GM21825 (cell line): ENCODE measurements around the gene FHOD3.
"Not testable (repeated sequence)": the region's sequence is repeated elsewhere in the genome, so short reads cannot be mapped to it uniquely, and the experiment has no call there.

ENCODE experiments used
- ATAC-seq: cut with Tn5 transposase; IDR thresholded peaks from one replicate; pipeline ENCODE4 v1.9.1; 2021; ENCODE audit warnings: mild to moderate bottlenecking, moderate library complexity; ENCODE audit not compliant: unreplicated experiment

Gene FHOD3

GRCh38 chr18:36719630-36720029, 422.1 kb downstream of the FHOD3 start:
- ATAC-seq = no peak

GRCh38 chr18:36721351-36721750, 423.8 kb downstream of the FHOD3 start:
- ATAC-seq = not testable (repeated sequence)

- ATAC-seq = no peak
Observed at GRCh38 chr18:36724169-36724568, 426.7 kb downstream of the FHOD3 start.

DNA sequence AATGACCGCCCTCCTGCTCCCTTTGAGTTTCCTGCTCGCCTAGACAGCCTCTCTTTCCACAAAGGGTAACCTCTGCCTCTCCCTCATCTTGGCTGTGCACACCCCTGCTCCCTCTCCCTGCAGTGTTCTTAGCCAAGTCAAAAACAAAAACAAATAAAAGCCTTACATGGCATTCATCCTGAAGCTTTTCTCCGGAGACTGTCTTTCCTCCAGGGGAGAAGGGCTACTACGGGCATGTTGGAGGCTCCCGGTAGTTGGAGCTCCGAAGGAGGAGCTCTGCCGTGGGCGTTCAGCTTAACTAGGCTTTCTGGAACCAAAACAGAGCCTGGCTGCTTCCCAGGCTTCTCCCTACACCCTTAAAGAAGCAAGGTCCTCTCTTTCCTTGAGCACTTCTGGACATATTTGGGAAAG, 427.1 kb downstream of the FHOD3 start:
- ATAC-seq = no peak

GRCh38 chr18:36728345-36728744, 430.8 kb downstream of the FHOD3 start:
- no peak for ATAC-seq

DNA sequence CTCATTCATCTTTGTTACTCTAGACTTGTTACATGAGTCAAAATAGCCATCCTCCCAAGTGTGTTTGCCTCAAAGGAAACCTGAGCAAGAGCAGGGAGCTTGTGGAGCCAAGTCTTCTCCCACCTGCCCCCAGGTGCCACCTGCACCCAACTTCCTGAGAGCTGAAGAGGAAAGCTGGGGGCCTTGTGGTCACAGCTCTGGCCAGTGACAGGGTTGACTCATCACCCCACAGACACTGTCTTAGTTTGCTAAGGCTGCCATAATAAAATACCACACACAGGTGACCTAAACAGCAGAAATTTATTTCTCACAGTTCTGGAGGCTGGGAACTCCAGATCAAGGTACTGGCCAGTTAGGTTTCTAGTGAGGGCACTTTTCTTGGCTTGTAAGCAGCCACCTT, 431.7 kb downstream of the FHOD3 start:
- no peak for ATAC-seq

- ATAC-seq = no peak
Observed at GRCh38 chr18:36732264-36732663, 434.8 kb downstream of the FHOD3 start.

- no peak for ATAC-seq
Observed at GRCh38 chr18:36733150-36733549, 435.6 kb downstream of the FHOD3 start.

DNA sequence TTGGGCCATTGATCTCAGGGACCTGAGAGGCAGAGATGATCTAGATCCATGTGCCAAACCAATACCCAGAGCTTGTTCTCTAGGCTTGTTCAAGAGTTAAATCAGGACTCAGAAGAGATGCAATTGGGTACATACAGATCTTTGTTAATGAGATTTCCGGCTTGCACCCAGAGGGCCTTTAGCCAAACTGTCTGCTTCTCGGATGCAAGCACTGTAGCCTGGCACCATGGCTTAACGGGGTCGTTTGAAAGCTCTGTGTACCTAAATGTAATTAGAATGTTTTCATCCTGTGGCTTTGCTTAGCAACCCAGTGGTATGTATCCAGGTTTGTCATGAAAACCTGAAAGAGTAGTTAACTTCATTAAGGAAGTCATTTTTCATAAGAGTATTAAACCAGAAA, 437.1 kb downstream of the FHOD3 start:
- ATAC-seq = no peak

GRCh38 chr18:36735130-36735529, 437.6 kb downstream of the FHOD3 start:
- no peak for ATAC-seq

GRCh38 chr18:36736094-36736493, 438.6 kb downstream of the FHOD3 start:
- no peak for ATAC-seq

GRCh38 chr18:36737316-36737715, 439.8 kb downstream of the FHOD3 start:
- ATAC-seq = no peak

DNA sequence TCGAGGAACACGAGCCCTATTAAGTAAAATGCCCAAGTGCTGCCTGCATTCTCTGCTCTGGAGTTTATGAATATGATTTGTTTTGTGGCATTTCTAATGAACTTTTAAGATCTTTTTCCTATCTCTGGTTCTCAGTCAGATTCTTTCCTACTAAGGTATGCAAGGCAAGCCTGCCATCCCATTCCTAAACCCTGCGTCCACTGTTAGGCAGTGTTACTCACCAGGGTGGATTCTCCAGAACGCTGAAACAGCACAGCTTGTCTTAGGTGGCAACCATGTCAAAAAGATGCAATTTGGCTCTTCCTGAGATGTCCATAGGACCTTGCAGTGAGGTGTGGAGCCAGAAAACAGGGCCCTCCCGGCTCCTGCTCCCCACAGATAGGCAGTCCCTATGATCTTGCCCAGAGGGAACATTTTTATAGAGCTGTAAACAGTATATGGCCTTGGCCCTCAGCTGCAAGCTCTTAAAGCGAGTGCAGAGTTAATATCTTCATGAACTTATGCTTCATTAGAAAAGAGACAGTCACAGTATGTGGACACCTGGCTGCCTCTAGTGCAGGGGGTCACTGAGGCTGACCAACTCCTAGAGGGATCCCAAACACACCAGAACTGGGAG, 446.9 kb downstream of the FHOD3 start:
- no peak for ATAC-seq

DNA sequence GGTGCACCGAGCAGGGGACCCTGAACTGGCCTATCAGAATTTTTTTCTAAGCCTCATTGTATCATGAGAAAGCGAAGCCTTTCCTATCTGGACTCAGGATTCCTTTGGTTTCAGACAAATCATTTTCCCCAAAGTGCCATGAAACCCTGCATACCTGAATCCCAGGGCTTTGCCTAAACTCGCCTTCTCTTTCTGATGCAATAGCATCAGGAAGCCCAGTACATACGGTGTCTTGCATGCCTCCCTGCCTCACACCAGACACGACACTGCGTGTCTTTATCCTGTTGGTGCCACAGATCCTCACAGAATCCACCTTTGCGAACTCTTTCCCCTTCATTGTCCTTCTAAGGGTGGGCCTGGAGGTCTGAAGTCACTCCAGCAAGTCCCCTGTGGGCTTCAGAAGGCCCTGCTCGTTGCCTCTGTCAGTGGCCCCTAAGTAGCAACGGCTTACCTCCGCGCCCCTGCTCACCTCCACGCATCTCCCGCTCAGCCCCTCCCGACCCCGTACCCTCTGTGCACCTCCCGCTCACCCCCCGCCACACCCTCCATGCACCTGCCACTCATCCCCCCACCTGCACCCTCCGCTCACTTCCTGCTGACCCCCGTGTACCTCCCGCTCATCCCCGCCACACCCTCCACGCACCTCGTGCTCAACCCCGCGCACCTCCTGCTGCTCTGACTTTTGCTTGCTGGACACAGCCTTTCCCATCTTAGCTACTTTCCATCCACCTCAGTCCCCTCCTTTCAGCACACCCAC, 447.9 kb downstream of the FHOD3 start:
- ATAC-seq = no peak

DNA sequence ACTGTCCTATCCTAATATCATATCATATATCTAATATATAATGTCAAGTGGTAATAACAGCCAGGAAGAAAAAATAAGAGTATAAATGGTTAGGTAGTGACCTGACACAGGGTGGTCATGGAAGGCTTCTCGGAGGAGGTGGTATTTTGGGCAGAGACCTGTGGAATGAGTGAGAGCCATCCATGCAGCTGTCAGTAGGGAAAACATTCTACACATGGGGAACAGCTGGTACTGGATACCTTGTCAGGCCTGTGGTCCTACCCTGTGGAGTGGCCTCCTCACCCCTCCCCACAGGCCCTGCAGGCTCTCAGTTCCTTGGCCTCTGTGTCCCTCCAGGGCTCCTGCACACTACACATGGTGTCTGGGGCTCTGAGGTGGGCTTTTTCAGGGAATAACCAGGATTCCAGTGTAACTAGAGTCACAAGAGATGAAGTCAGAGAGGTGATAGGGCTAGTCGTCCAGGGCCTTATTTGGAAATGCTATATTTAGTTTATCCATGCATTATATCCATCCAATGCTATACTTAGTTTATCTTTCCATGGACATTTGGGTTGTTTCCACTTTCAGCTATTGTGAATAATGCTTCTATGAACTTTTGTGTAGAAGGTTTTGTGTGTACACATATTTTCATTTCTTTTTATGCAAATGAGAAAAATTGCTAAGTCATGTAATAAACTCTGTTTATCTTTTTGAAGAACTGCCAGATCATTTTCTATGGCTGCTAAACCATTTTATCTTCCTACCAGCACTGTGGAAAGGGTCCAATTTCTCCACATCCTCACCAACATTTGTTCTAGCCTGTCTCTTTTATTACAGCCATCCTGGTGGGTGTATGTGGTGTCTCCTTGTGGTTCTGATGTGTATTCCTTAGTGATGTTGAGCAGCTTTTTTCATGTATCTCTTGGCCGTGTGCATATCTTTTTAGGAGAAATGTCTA, 455.7 kb downstream of the FHOD3 start:
- no peak for ATAC-seq

- no peak for ATAC-seq
Observed at GRCh38 chr18:36756242-36756641, 458.7 kb downstream of the FHOD3 start.

- ATAC-seq = no peak
Observed at GRCh38 chr18:36757081-36757480, 459.6 kb downstream of the FHOD3 start.

GRCh38 chr18:36757991-36758390, 460.5 kb downstream of the FHOD3 start:
- ATAC-seq = no peak

DNA sequence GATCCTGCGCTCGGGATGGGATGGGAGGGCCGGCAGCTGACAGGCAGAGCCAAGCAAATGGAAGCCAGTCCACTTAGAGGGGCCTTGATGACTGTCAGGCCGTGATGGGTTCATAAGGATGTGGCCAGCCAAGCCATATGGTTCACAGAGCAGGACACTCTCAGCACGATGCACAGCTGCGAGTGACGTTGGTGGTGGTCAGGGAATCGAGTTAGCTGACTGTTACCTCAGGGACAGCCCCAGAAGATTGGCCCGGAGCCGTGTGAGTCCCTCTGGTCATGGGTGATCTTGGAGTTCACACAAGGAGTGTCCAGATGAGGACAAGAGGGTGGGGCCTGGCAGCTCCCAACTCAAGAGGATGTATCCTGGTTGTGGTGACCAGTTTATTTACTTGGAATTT, 461.1 kb downstream of the FHOD3 start:
- ATAC-seq = no peak

DNA sequence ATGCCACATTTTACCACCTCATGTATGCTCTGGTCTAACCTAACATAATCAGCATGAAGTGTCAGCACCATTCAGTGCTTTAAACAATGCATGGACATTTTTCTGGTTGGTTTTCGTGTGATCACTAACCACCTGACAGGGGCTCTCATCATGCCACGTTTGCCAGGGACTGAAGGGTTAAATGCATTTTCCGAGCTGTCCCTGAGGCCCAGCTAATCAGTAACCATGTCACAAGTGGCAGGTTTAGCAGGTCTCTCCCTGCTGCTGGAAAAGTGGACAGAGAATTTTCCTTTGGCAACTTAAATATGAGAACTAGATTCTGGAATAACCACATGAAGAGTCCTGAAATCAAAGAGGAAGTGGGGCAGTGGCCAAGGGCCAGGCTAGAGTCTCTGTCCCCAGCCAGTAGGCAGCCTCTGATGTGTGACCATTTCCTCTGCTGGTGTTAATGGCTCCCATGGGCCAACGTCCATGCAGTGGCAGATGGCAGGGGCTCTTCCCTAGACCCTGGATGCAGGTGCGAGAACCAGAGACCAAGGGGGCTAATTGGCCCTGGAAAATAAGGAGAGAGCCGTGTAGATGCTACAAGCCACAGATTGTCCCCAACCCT, 461.8 kb downstream of the FHOD3 start:
- ATAC-seq = no peak

DNA sequence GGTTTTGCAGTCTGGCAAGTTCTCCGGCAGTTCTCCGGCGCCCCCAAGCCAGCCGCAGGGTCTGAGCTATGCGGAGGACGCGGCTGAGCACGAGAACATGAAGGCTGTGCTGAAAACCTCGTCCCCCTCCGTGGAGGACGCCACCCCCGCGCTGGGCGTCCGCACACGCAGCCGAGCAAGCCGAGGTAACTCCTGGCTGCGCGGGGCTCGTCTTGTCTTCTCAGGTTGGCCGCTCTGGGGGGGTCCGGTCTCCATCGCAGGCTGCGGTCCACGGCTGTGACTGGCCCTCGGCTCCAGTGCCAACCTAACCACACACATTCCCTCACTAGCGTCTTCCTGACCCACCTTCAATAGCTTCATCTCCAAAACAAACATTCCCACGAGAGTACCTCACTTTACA, 463.1 kb downstream of the FHOD3 start:
- ATAC-seq = no peak
